CD8-positive, alpha-beta memory T cell (primary cell): Measurements from ENCODE around the gene GBGT1. TPM values are rescaled to one million over a fixed set of nuclear protein-coding genes. Genes with fewer than 3 reads are reported as not detected.
"Not testable (repeated sequence)": the region's sequence is repeated elsewhere in the genome, so short reads cannot be mapped to it uniquely, and the experiment has no call there.

ENCODE experiments used
- CTCF ChIA-PET: fragments of 350-600 bp; sonication (Branson Sonifier 250); formaldehyde crosslinking; loops from one replicate; lab custom pipeline; 2021; ENCODE audit warnings: antibody characterized with exemption; lab: Charles Lee
- POLR2A ChIA-PET: fragments of 350-600 bp; sonication (Branson Sonifier 250); formaldehyde crosslinking; loops from one replicate; lab custom pipeline; 2021; ENCODE audit warnings: antibody characterized with exemption; lab: Charles Lee
- DNase-seq, 5 donors: peaks; one replicate each; pipeline versions ENCODE4 v3.0.0 to v3.0.0-alpha.2; 2020 to 2022; ENCODE audit warnings: mixed read lengths in 1 of 5
- H3K27ac ChIP-seq: one replicate; pipeline ENCODE4 v1.7.0; 2013; ENCODE audit warnings: low read depth, mild to moderate bottlenecking, low read length, moderate library complexity
- H3K27me3 ChIP-seq: 2 replicates; pipeline ENCODE4 v1.7.0; 2013; ENCODE audit warnings: low read length, mild to moderate bottlenecking; ENCODE audit not compliant: insufficient read depth, poor library complexity, severe bottlenecking
- H3K36me3 ChIP-seq: 2 replicates; pipeline ENCODE4 v1.7.0; 2013; ENCODE audit warnings: mild to moderate bottlenecking, low read length, moderate library complexity; ENCODE audit not compliant: insufficient read depth
- H3K4me1 ChIP-seq: 2 replicates; pipeline ENCODE4 v1.7.0; 2013; ENCODE audit warnings: mild to moderate bottlenecking, low read length, moderate library complexity; ENCODE audit not compliant: insufficient read depth
- H3K4me3 ChIP-seq: 2 replicates; pipeline ENCODE4 v1.7.0; 2013; ENCODE audit warnings: mild to moderate bottlenecking, low read length
- H3K9me3 ChIP-seq: 2 replicates; pipeline ENCODE4 v1.7.0; 2013; ENCODE audit warnings: mild to moderate bottlenecking, low read length
- H3K27ac Mint-ChIP-seq, 8 donors: one replicate each; pipeline ENCODE4 v1.8.0; 2020 to 2021; ENCODE audit warnings: mixed read lengths in 8 of 8, mild to moderate bottlenecking in 6 of 8, inconsistent platforms in 3 of 8, moderate library complexity in 3 of 8
- H3K27me3 Mint-ChIP-seq, 2 donors: one replicate each; pipeline ENCODE4 v1.8.0; 2020 to 2021; ENCODE audit warnings: mixed read lengths in 2 of 2, mild to moderate bottlenecking in 1 of 2, moderate library complexity in 1 of 2
- H3K36me3 Mint-ChIP-seq, 3 donors: one replicate each; pipeline ENCODE4 v1.8.0; 2020 to 2021; ENCODE audit warnings: mixed read lengths in 3 of 3, inconsistent platforms in 1 of 3, mild to moderate bottlenecking in 1 of 3
- H3K4me1 Mint-ChIP-seq, 3 donors: one replicate each; pipeline ENCODE4 v1.8.0; 2020 to 2021; ENCODE audit warnings: mixed read lengths in 3 of 3, inconsistent platforms in 1 of 3, mild to moderate bottlenecking in 1 of 3
- H3K4me3 Mint-ChIP-seq, 7 donors: one replicate each; pipeline ENCODE4 v1.8.0; 2020 to 2021; ENCODE audit warnings: mixed read lengths in 7 of 7, mild to moderate bottlenecking in 6 of 7, moderate library complexity in 4 of 7, inconsistent platforms in 2 of 7
- H3K9me3 Mint-ChIP-seq, 5 donors: one replicate each; pipeline ENCODE4 v1.8.0; 2020 to 2022; ENCODE audit warnings: mixed read lengths in 5 of 5, mild to moderate bottlenecking in 3 of 5, moderate library complexity in 2 of 5, inconsistent platforms in 1 of 5
- polyA plus RNA-seq: library from polyadenylated mRNA; unstranded; fragments of 300-500 nt; fragmentation: Illumina TruSeq; gene quantifications from one replicate; pipeline ENCODE4 v1.2.3, GENCODE V29; 2021
- total RNA-seq, 2 experiments: library from RNA; stranded (reverse); gene quantifications; one replicate each; pipeline ENCODE4 v1.2.3, GENCODE V29; 2021

Gene GBGT1
- total and polyA plus RNA-seq, 3 experiments from 2014 or later, result 1.8 to 2.6 TPM; not detected in 1

- CTCF ChIA-PET, result interaction anchor here (0.8 to 1.6 kb wide), 11 partner anchors 8 to 307 kb away, joined by 3 to 6 read pairs (median 3); no protein-coding TSS in a partner anchor
- H3K4me3 Mint-ChIP-seq, result no peak overlapping the region
- no peak for DNase-seq
- Histone ChIP-seq H3K27ac (no peak overlapping the region), H3K4me1 (peaks cover 7% of the 10 kb centered on the region), H3K4me3 (no peak overlapping the region), H3K9me3 (no peaks in the 10 kb centered on the region), H3K27me3 (peaks cover 19% of the 10 kb centered on the region), H3K36me3 (no peaks in the 10 kb centered on the region)
- no peak overlapping the region for H3K27ac Mint-ChIP-seq
- H3K4me1 Mint-ChIP-seq, result peaks cover 8 to 11% (median 10%) of the 10 kb centered on the region in 3 donors
- no peaks in the 10 kb centered on the region for H3K9me3 Mint-ChIP-seq
- peaks cover 17 to 36% of the 10 kb centered on the region in 2 donors for H3K27me3 Mint-ChIP-seq
- no peaks in the 10 kb centered on the region for H3K36me3 Mint-ChIP-seq
- POLR2A ChIA-PET, result no interaction called here
Observed at GRCh38 chr9:133180953-133181352, 17.2 kb upstream of the GBGT1 start.

DNA sequence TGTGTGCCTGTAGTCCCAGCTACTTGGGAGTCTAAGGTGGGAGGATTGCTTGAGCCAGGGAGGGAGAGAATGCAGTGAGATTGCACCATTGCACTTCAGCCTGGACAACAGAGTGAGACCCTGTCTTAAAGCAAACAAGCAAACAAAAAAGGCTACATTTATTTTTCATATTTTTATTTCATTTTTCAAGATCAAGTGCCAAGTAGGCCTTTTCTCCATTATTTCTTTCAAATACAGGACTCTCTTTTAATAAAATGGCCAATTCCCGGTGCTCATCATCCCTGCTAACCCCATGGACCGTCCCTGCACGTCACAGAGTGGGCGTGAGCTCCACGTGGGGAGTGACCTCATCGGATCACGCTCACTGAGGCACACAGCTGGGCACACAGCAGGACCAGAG is 9.3 kb upstream of the GBGT1 start:
- no peaks in the 10 kb centered on the region for H3K4me1 ChIP-seq
- no peaks in the 10 kb centered on the region for H3K9me3 ChIP-seq
- no peak overlapping the region for H3K27ac Mint-ChIP-seq
- no peaks in the 10 kb centered on the region for H3K36me3 ChIP-seq
- ChIA-PET CTCF (interaction anchor here (0.7 to 1.5 kb wide), 5 partner anchors 8 to 106 kb away, joined by 3 to 5 read pairs (median 3); no protein-coding TSS in a partner anchor), POLR2A (interaction anchor here (1.4 kb wide), 1 partner anchor 142 kb away, joined by 3 read pairs; the partner anchor contains the start of gene GTF3C5)
- no peaks in the 10 kb centered on the region for H3K27me3 ChIP-seq
- H3K4me3 Mint-ChIP-seq, result no peak overlapping the region
- no peaks in the 10 kb centered on the region for H3K9me3 Mint-ChIP-seq
- no peak overlapping the region for H3K4me3 ChIP-seq
- H3K27ac ChIP-seq, result no peak overlapping the region
- DNase-seq, result no peak
- H3K4me1 Mint-ChIP-seq, result no peaks in the 10 kb centered on the region
- H3K36me3 Mint-ChIP-seq, result no peaks in the 10 kb centered on the region
- peaks cover 2 to 18% of the 10 kb centered on the region in 2 donors for H3K27me3 Mint-ChIP-seq

DNA sequence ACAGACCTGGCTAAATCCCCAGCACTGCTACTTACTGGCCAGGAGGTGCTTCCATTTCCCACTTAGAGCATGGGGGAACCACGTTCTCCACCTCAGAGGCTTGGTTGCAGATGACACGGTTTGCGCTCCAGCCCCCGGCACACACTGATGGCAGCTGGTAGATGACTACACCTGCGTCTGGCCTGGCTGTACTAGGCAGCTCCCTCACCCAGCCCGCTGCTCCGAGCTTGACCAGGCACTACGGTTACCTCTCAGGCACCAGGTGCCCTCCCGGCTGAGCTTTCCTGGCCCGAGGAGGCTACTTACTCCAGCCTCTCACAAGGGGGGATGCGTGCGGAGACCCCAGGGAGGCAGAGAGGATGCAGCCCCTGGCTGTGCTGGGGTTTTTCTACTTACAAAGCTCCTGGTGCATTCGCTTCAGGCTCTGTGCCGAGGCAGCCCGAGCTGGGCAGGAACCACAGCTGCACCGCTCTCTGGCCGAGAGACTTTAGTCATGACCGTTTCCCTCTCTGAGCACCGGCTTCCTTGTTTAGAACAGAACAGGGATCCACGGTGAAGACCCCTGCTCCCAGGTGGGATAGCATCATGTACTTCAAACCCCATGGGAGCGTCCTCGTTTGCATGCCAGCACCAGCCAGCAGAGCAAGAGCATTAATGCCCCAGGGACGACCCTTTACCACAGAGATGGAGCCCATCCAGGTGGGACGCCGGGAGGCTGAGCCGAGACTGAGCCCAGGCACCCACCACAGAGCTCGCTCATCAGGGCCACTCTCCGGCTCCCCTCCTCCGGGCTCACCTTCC is 7.6 kb upstream of the GBGT1 start:
- no peak for DNase-seq
- H3K4me1 ChIP-seq, result no peaks in the 10 kb centered on the region
- Mint-ChIP-seq H3K4me1 (no peaks in the 10 kb centered on the region), H3K27me3 (peaks cover 2 to 18% of the 10 kb centered on the region in 2 donors), H3K9me3 (no peaks in the 10 kb centered on the region), H3K4me3 (no peak overlapping the region), H3K36me3 (no peaks in the 10 kb centered on the region), H3K27ac (no peak overlapping the region)
- H3K4me3 ChIP-seq, result no peak overlapping the region
- no peaks in the 10 kb centered on the region for H3K27me3 ChIP-seq
- no peaks in the 10 kb centered on the region for H3K36me3 ChIP-seq
- no peak overlapping the region for H3K27ac ChIP-seq
- CTCF ChIA-PET, result interaction anchor here (1.0 kb wide), 1 partner anchor 9 kb away, joined by 3 read pairs; no protein-coding TSS in a partner anchor
- H3K9me3 ChIP-seq, result no peaks in the 10 kb centered on the region
- POLR2A ChIA-PET, result interaction anchor here (1.4 kb wide), 1 partner anchor 141 kb away, joined by 3 read pairs; the partner anchor contains the start of gene GTF3C5

DNA sequence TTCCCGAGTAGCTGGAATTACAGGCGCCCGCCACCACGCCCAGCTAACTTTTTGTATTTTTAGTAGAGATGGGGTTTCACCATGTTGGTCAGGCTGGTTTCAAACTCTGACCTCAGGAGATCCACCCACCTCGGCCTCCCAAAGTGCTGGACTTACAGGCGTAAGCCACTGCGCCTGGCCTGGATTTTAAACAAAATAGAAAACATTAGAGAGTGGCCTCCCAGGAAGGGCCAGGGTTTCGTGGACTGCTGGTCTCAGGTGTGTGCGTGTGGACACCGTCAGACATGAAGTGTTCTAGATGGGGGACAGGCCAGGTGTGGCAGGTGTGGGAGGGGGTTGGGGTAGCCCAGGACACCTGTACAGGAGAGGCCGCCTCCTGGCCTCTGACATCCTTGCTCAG is 7.0 kb upstream of the GBGT1 start:
- H3K4me1 Mint-ChIP-seq, result no peaks in the 10 kb centered on the region
- ChIA-PET CTCF (interaction anchor here (1.0 kb wide), 1 partner anchor 10 kb away, joined by 3 read pairs; no protein-coding TSS in a partner anchor), POLR2A (no interaction called here)
- H3K9me3 Mint-ChIP-seq, result no peaks in the 10 kb centered on the region
- Histone ChIP-seq H3K4me3 (no peak overlapping the region), H3K9me3 (no peaks in the 10 kb centered on the region), H3K27ac (no peak overlapping the region), H3K36me3 (no peaks in the 10 kb centered on the region), H3K27me3 (no peaks in the 10 kb centered on the region), H3K4me1 (no peaks in the 10 kb centered on the region)
- H3K27ac Mint-ChIP-seq, result no peak overlapping the region
- DNase-seq, result no peak
- no peak overlapping the region for H3K4me3 Mint-ChIP-seq
- no peaks in the 10 kb centered on the region for H3K36me3 Mint-ChIP-seq
- H3K27me3 Mint-ChIP-seq, result peaks cover 0 to 13% of the 10 kb centered on the region in 2 donors

DNA sequence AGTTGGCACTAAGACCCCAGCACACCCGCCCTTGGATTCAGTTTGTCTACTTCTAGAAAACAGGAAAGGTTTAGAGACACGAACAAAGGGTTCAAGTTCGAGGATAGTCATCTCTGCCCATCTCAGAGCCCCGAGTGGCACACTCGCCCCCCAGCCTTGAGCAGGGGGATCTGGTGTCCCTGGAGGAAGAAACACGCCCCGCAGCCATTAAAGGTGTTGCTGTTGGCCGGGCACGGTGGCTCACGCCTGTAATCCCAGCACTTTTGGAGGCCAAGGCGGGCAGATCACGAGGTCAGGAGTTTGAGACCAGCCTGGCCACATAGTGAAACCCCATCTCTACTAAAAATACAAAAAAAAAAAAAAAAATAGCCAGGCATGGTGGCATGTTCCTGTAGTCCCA is 6.0 kb upstream of the GBGT1 start:
- H3K27me3 Mint-ChIP-seq, H3K9me3 ChIP-seq, H3K36me3 ChIP-seq, CTCF ChIA-PET, H3K27me3 ChIP-seq, DNase-seq, H3K27ac ChIP-seq, H3K4me1 ChIP-seq, H3K4me3 Mint-ChIP-seq, H3K27ac Mint-ChIP-seq, H3K9me3 Mint-ChIP-seq, H3K4me1 Mint-ChIP-seq, POLR2A ChIA-PET, H3K4me3 ChIP-seq, H3K36me3 Mint-ChIP-seq: not testable (repeated sequence)

DNA sequence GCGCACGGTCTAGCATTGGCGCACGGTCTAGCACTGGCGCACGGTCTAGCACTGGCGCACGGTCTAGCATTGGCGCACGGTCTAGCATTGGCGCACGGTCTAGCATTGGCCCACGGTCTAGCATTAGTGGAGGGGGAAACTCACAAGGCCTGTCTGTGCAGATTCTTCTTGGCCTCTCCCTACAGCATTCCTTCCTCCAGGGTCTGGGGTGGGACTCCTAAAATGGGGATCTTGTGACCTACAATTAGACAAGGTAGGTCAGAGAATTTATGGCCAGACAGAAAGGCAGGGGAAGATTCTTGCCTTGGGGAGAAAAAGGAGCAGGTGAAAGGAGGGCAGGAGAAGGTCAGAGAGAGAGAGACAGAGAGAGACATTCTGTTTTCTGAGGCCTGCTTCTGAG is 5.4 kb upstream of the GBGT1 start:
- POLR2A ChIA-PET, result interaction anchor here (0.7 kb wide), 1 partner anchor 10 kb away, joined by 3 read pairs; no protein-coding TSS in a partner anchor
- Histone ChIP-seq H3K4me1 (no peaks in the 10 kb centered on the region), H3K36me3 (no peaks in the 10 kb centered on the region), H3K27ac (no peak overlapping the region), H3K27me3 (no peaks in the 10 kb centered on the region), H3K9me3 (no peaks in the 10 kb centered on the region), H3K4me3 (no peak overlapping the region)
- peaks cover 0 to 6% of the 10 kb centered on the region in 2 donors for H3K27me3 Mint-ChIP-seq
- no peaks in the 10 kb centered on the region for H3K36me3 Mint-ChIP-seq
- peaks cover 0 to 1% (median 0%) of the 10 kb centered on the region in 3 donors for H3K4me1 Mint-ChIP-seq
- no peak overlapping the region for H3K4me3 Mint-ChIP-seq
- H3K9me3 Mint-ChIP-seq, result no peaks in the 10 kb centered on the region
- no peak for DNase-seq
- no peak overlapping the region for H3K27ac Mint-ChIP-seq
- CTCF ChIA-PET, result no interaction called here

DNA sequence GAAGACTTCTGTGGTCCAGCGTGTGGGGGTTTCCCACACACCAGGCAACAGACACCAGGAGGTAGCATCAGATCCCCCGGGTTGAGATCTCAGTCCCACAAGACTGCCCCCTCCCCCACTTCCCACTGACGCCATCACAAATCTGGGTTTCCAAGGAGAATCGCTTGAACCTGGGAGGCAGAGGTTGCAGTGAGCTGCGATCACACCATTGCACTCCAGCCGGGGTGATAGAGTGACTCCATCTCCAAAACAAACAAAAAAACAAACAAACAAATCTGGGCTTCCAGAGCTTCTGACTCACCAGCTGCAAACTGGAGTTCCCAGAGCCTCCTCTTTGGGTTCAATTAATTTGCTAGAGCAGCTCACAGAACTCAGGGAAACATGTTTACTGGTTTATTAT is 4.7 kb upstream of the GBGT1 start:
- H3K27me3 ChIP-seq, result no peaks in the 10 kb centered on the region
- H3K4me1 ChIP-seq, result no peaks in the 10 kb centered on the region
- ChIA-PET POLR2A (interaction anchor here (0.7 kb wide), 1 partner anchor 10 kb away, joined by 3 read pairs; no protein-coding TSS in a partner anchor), CTCF (interaction anchor here (1.2 to 1.7 kb wide), 3 partner anchors 12 to 25 kb away, joined by 4 to 5 read pairs (median 4); no protein-coding TSS in a partner anchor)
- Mint-ChIP-seq H3K4me1 (peaks cover 0 to 7% (median 0%) of the 10 kb centered on the region in 3 donors), H3K4me3 (no peak overlapping the region), H3K27ac (no peak overlapping the region), H3K9me3 (peaks cover 0 to 2% (median 0%) of the 10 kb centered on the region in 5 donors), H3K36me3 (no peaks in the 10 kb centered on the region), H3K27me3 (peaks cover 0 to 6% of the 10 kb centered on the region in 2 donors)
- H3K4me3 ChIP-seq, result no peak overlapping the region
- no peak for DNase-seq
- H3K36me3 ChIP-seq, result no peaks in the 10 kb centered on the region
- no peaks in the 10 kb centered on the region for H3K9me3 ChIP-seq
- no peak overlapping the region for H3K27ac ChIP-seq

DNA sequence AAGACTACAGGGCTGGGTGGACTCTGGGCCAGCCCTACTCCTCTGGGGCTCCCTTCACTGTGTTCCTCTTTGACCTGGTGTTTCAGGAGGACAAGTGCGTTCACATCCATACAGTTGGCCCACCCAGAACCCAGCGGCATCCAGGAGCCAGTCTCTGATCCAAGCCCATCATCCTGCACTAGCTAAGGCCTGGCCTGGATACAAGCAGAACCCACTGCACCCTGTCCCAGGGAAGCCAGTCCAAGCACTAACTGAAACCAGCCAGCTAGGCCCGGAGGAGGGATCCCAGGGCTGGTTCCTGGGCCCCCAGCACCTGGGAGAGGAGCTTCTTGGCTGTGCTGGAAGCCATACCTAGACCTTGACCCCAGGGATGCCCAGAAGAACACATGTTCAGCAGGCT is 4.1 kb upstream of the GBGT1 start:
- Mint-ChIP-seq H3K27me3 (peaks cover 0 to 6% of the 10 kb centered on the region in 2 donors), H3K9me3 (peaks cover 0 to 2% (median 0%) of the 10 kb centered on the region in 5 donors), H3K27ac (no peak overlapping the region), H3K4me3 (no peak overlapping the region), H3K36me3 (no peaks in the 10 kb centered on the region), H3K4me1 (peaks cover 0 to 7% (median 0%) of the 10 kb centered on the region in 3 donors)
- Histone ChIP-seq H3K27me3 (no peaks in the 10 kb centered on the region), H3K36me3 (no peaks in the 10 kb centered on the region), H3K4me1 (no peaks in the 10 kb centered on the region), H3K27ac (no peak overlapping the region), H3K9me3 (no peaks in the 10 kb centered on the region), H3K4me3 (no peak overlapping the region)
- no peak for DNase-seq
- ChIA-PET CTCF (interaction anchor here (1.2 to 1.7 kb wide), 4 partner anchors 10 to 24 kb away, joined by 3 to 5 read pairs (median 4); no protein-coding TSS in a partner anchor), POLR2A (no interaction called here)
